Body of pancreas (tissue), 4 donors: ENCODE data around the gene TACR1.

Source experiments
- CTCF ChIP-seq, 7 experiments: fragments of 450-650 bp in 4 of 7; fragments of 200-600 bp in 3 of 7; sonication (generic) in 3 of 7; IDR thresholded peaks; one replicate each; pipeline ENCODE4 v1.5.1; 2016 to 2019; ENCODE audit warnings: antibody characterized with exemption in 7 of 7
- POLR2A ChIP-seq, 3 donors: fragments of 450-650 bp; IDR thresholded peaks; one replicate each; pipeline ENCODE4 v1.6.1; 2016; ENCODE audit warnings: antibody characterized with exemption in 3 of 3, mild to moderate bottlenecking in 2 of 3

- TF ChIP-seq CTCF (IDR thresholded peaks at IDR 0.05), result no peak
- TF ChIP-seq POLR2A (IDR thresholded peaks at IDR 0.05), result no peak
Observed at GRCh38 chr2:75210409-75210808, 11.1 kb upstream of the TACR1 start.
